Activated CD4-positive, alpha-beta T cell treated with anti-CD3 and anti-CD28 coated beads for 1 hour (primary cell): Measurements from ENCODE around the gene CNOT4.

Source experiments
- DNase-seq: peaks from one replicate; pipeline ENCODE4 v3.0.0-alpha.2; 2020

The CNOT4 gene

DNA sequence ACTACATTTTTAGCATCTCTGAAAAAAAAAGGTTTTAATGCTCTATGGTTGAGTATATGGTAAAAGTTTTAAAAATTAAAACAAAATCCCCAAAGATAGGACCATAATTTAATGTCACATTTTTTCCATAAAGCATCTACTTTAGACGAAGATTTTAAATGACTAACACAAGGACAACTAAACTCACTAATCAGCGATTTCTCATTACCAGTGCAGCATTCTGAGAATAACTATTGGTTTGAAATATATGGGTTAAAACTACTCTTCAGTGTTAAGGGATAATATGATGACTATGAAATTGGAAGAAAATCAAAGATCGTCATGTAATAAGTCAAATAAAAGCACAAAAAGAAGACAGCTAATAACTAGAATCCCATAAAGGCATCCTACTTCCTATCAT is 118.4 kb downstream of the CNOT4 start:
- DNase-seq: no peak

- no peak for DNase-seq
These were observed 119.1 kb downstream of the CNOT4 start for GRCh38 chr7:135390829-135391228.

DNA sequence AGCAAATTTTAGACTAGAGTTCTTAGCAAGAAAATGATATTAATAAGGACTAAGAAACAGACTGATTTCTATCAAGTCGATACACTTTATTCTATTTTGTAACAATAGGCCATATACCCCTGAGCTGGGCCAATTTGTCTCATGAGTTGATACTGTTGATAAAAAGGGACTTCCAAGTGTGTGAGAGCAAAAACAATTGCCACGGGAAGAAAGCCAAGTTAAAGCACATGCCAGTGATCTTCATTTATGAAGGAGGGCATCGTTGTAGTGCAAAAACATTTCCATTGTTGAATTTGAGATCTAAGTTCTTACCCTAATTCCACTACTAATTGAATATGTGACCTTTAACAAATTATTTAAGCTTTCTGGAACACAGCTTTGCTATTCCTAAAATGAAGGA is 119.9 kb downstream of the CNOT4 start:
- DNase-seq: no peak

GRCh38 chr7:135388616-135389015 is 121.3 kb downstream of the CNOT4 start:
- no peak for DNase-seq

- DNase-seq: no peak
These were observed 123.1 kb downstream of the CNOT4 start for GRCh38 chr7:135386776-135387175.

GRCh38 chr7:135386181-135386580 is 123.7 kb downstream of the CNOT4 start:
- DNase-seq: no peak

DNA sequence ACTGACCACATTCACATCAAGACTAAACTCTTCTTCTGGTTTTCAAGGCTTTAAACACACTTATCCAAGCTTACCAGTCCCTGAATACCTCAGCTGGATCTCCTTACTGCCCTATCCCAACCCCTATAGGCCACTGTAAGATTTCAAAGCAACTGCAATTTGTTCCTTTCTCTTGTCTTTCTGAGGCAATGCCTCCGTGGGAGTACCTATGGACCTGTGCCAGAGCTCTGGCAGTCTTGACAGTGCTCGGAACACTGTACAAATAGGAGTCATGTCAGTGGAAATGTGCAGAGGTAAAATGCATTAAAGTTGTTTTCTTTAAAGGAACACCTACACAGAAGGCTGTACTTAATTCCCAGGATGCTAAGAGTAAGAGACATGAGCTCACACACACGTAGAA is 124.7 kb downstream of the CNOT4 start:
- DNase-seq: no peak

- no peak for DNase-seq
These were observed 126.3 kb downstream of the CNOT4 start for GRCh38 chr7:135383525-135384175.

DNA sequence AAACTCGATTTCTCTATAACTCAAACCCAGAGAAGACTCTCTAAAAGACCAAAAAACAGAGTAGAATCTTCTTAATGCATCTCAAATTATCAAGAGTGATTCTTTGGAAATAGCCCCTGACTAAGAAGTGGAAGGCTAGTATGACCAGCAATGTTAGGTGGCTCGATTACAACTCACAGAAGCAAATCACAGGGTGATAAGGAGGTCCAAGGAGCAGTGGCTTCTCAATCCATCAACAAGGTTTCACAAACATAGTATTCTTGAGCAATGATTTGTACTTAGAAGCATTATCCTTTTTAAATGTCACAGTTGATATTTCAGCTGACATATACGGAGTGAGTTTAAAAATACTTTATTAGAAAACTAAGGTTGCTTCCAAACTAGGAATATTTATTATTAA is 127.7 kb downstream of the CNOT4 start:
- DNase-seq: no peak

DNA sequence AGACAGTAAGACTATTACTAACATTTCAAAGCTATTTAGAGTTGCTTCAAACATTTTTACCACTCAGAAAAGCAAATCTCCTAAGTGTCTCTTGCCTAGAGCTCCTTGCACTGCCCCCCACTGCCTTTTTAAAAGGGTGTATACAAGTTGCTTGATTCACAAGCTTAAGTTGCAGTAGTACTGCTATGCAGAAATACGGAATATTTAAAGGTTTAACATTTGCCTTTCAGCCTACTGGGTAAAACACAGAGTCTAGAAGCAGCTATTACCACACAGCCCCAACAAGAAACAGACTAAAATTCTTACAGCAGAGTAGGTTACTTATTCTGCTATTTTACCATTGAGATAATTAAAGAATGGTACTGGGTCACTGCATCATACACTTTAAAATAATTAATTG is 128.5 kb downstream of the CNOT4 start:
- no peak for DNase-seq

DNA sequence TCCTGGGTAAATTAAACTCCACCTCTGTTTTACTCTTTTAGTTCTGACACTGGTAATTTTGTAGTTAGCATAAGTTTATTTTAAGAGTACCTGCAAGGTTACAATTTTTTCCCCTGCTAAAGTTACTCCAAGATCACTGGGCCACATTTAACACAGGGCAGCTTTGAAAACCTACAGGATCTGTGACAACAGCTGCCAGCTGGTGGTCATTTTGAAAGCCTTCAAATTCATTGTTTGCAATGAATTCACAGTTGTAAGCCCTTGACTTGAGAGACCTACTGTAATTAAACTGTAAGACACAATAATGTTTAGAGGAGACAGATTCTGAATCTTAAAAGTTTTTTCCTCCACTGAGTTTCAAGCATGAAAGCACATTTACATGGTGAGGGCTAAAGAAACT is 129.6 kb downstream of the CNOT4 start:
- DNase-seq: no peak

GRCh38 chr7:135377171-135377570 is 132.7 kb downstream of the CNOT4 start:
- no peak for DNase-seq

DNA sequence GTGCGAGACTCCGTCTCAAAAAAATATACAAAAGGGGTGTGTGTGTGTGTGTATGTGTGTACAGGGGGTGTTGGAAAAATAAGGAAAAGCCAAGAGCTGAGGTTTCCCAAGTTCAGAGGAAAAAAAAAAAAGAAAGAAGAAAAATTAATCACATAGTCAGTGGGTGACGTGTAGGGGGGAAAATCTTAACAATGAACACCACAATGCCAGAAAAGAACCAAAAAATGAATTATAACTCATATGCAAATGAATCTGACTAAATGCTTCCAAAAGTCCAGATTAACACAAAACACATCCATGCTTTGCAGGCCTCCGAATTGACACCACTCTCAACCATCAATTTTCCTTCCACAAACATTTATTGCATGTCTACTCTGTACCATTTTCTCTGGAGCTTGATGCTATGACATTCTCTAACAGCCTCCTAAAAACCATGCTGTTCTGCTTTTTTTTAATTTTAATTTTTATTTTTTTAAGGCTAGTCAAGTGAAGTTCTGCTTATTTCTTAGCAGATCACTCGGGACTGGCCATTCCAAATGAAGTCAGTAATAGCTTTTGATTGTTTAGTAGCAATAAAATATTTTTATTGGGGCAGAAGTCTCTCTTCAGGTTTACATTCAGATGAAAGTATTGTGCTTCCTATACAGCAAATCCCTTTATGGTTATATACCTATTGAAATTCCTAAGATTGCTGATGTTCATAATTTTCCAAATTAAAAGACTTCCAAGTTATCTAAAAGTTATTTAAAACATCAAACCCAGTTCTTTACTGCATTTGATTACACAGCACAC is 133.8 kb downstream of the CNOT4 start:
- DNase-seq: no peak

DNA sequence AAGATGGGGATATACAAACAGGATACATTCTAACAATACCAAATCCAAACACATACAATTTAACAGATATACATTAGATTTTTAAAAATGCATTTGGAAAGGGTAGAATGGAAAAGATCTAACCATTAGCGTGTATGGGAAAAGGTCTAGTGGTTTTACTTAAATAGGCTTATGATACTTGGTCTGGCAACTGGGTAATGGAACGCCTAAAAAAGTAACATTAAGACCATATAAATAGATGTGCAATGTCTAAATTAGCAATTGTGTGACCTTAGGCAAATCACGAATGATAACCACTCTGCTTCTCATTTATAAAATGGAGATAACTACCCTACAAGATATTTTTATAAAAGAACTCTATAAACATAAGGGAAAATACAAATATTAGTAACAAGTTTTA is 135.2 kb downstream of the CNOT4 start:
- no peak for DNase-seq

GRCh38 chr7:135372222-135372621 is 137.7 kb downstream of the CNOT4 start:
- no peak for DNase-seq

DNA sequence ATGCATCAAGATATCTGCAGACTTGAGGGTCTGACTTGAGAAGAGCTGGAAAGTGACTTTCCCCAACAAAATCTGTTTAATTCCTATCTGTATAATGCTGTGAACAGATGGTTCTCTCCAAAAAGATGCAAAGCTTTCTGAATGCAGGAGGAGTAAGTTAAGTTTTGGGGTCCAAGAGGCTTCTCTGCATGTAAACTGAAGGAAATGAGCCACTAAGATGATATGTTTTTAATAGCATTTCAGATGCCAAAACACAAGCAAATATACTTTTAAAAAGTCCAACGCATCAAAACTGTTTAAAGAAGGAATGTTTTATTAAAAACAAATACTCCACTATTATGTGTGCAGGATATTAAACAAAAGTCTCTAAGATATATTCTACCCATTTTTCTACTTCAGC is 139.2 kb downstream of the CNOT4 start:
- DNase-seq: no peak

- no peak for DNase-seq
These were observed 140.5 kb downstream of the CNOT4 start for GRCh38 chr7:135369405-135369804.

GRCh38 chr7:135368416-135369186 is 141.3 kb downstream of the CNOT4 start:
- no peak for DNase-seq

- no peak for DNase-seq
These were observed 142.9 kb downstream of the CNOT4 start for GRCh38 chr7:135366843-135367508.

DNA sequence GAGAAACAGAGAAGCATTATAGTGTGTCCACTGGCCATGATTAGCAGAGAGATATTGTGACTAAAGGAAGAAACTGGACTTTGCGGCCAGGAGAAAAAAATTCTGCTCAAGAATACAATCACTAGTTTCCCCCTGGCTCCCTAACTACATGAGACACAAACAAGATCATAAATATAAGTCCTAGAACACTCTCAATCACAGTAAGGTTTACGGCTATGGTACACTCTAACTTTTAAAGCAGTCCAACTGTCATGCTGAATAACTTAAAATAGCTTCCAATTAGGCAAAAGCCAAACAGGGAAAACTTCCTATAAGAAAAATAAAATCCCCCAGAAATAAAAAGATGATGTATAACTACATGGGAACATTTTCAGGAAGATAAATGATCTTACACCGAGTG is 144.2 kb downstream of the CNOT4 start:
- no peak for DNase-seq

DNA sequence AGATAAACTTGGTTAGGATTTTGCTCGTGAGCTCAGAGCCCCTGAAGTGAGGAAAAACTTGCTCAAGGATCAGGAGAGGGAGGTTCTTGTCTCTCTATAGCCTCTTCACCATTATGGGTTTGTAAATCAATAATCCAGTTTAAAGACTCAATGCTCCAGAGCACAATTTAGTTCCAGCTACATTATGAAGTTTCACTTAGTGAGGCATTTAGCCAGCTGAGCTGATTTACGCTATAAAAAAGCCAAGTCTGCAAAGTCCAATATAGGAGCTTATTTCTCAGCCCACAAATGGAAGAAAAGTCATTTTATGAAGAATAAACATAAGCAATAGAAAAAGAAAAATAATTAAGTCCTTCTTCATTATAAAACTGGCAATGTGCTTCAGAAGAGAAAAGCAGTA is 145.7 kb downstream of the CNOT4 start:
- no peak for DNase-seq

- DNase-seq: no peak
These were observed 147.0 kb downstream of the CNOT4 start for GRCh38 chr7:135362871-135363270.

GRCh38 chr7:135361788-135362187 is 148.1 kb downstream of the CNOT4 start:
- no peak for DNase-seq
